Posterior cingulate gyrus (tissue), 11 donors: Measurements from ENCODE around the gene MAST4.
"Not testable (repeated sequence)": the region's sequence is repeated elsewhere in the genome, so short reads cannot be mapped to it uniquely, and the experiment has no call there.

ENCODE experiments used
- DNase-seq, 10 donors: peaks; one replicate each; pipeline versions ENCODE4 v3.0.0 to v3.0.0-alpha.2; 2020 to 2021; ENCODE audit warnings: mixed read lengths in 3 of 10
- intact Hi-C: fragments of 100-400 bp; cut with DNase I; formaldehyde crosslinking; loops from one replicate; pipeline ENCODE4 v1.15.1; 2023

The MAST4 gene

GRCh38 chr5:67094476-67095300 lies 498.5 kb downstream of the MAST4 start:
- DNase-seq = peak in 1 of 10 donors; percentile 53
- intact Hi-C loops = no loop called here

- DNase-seq = peak in 5 of 10 donors; percentile 23 to 82 (median 64)
- intact Hi-C loops = no loop called here
Measured at GRCh38 chr5:67095346-67096171, 499.4 kb downstream of the MAST4 start.

- intact Hi-C loops = no loop called here
Measured at GRCh38 chr5:67098656-67099055, 502.5 kb downstream of the MAST4 start.

GRCh38 chr5:67100301-67100700 lies 504.1 kb downstream of the MAST4 start:
- peak in 1 of 10 donors; percentile 67 for DNase-seq

More at GRCh38 chr5:67098656-67099055, 502.5 kb downstream of the MAST4 start:
- DNase-seq = no peak

GRCh38 chr5:67102708-67103107 lies 506.5 kb downstream of the MAST4 start:
- DNase-seq = no peak
- intact Hi-C loops = no loop called here

More at GRCh38 chr5:67100301-67100700, 504.1 kb downstream of the MAST4 start:
- intact Hi-C loops = no loop called here

- intact Hi-C loops = no loop called here
- DNase-seq = no peak
Measured at GRCh38 chr5:67104859-67105258, 508.7 kb downstream of the MAST4 start.

GRCh38 chr5:67105270-67105669 lies 509.1 kb downstream of the MAST4 start:
- DNase-seq = no peak
- intact Hi-C loops = no loop called here

GRCh38 chr5:67106626-67107342 lies 510.6 kb downstream of the MAST4 start:
- intact Hi-C loops = no loop called here
- DNase-seq = no peak

- intact Hi-C loops = no loop called here
- DNase-seq = no peak
Measured at GRCh38 chr5:67111779-67112178, 515.6 kb downstream of the MAST4 start.

- DNase-seq = no peak
- intact Hi-C loops = no loop called here
Measured at GRCh38 chr5:67115246-67115645, 519.1 kb downstream of the MAST4 start.

- intact Hi-C loops = no loop called here
- DNase-seq = no peak
Measured at GRCh38 chr5:67115817-67116216, 519.6 kb downstream of the MAST4 start.

GRCh38 chr5:67118050-67118620 lies 521.9 kb downstream of the MAST4 start:
- intact Hi-C loops = no loop called here

GRCh38 chr5:67119010-67119409 lies 522.8 kb downstream of the MAST4 start:
- no peak for DNase-seq

More at GRCh38 chr5:67118050-67118620, 521.9 kb downstream of the MAST4 start:
- DNase-seq = no peak

GRCh38 chr5:67120032-67120431 lies 523.8 kb downstream of the MAST4 start:
- intact Hi-C loops = no loop called here
- no peak for DNase-seq

More at GRCh38 chr5:67119010-67119409, 522.8 kb downstream of the MAST4 start:
- intact Hi-C loops = no loop called here

- no peak for DNase-seq
- intact Hi-C loops = no loop called here
Measured at GRCh38 chr5:67123819-67124218, 527.6 kb downstream of the MAST4 start.

- DNase-seq = no peak
- intact Hi-C loops = no loop called here
Measured at GRCh38 chr5:67124556-67124955, 528.4 kb downstream of the MAST4 start.

GRCh38 chr5:67127347-67127895 lies 531.2 kb downstream of the MAST4 start:
- intact Hi-C loops, DNase-seq: not testable (repeated sequence)

GRCh38 chr5:67129768-67130167 lies 533.6 kb downstream of the MAST4 start:
- intact Hi-C loops = no loop called here
- no peak for DNase-seq

- intact Hi-C loops = no loop called here
- DNase-seq = no peak
Measured at GRCh38 chr5:67133217-67133616, 537.0 kb downstream of the MAST4 start.

- intact Hi-C loops = no loop called here
- no peak for DNase-seq
Measured at GRCh38 chr5:67133776-67134175, 537.6 kb downstream of the MAST4 start.
